HG02610 (cell line): ENCODE data around the gene LTB4R2.
A peak's percentile ranks its signal among the peaks of the same experiment; 100 is the strongest.
"Not testable (repeated sequence)": the region's sequence is repeated elsewhere in the genome, so short reads cannot be mapped to it uniquely, and the experiment has no call there.

Experiments used
- ATAC-seq: cut with Tn5 transposase; IDR thresholded peaks from one replicate; pipeline ENCODE4 v1.9.1; 2021; ENCODE audit warnings: mild to moderate bottlenecking, moderate library complexity; ENCODE audit not compliant: unreplicated experiment

The LTB4R2 gene

GRCh38 chr14:24338843-24339242 is 28.9 kb downstream of the LTB4R2 start:
- ATAC-seq, result no peak

- peak; percentile 87 for ATAC-seq
Measured at GRCh38 chr14:24339284-24340151, 29.6 kb downstream of the LTB4R2 start, which contains the start of gene RIPK3. Gene RIPK3, minus strand, starts transcription at chr14:24339991. Its CDS starts 165 bp downstream, at chr14:24339826.

- no peak for ATAC-seq
Measured at GRCh38 chr14:24340606-24341005, 30.7 kb downstream of the LTB4R2 start.

- no peak for ATAC-seq
Measured at GRCh38 chr14:24342889-24343288, 32.9 kb downstream of the LTB4R2 start.

- no peak for ATAC-seq
Measured at GRCh38 chr14:24343795-24344660, 34.1 kb downstream of the LTB4R2 start.

GRCh38 chr14:24347134-24347533 is 37.2 kb downstream of the LTB4R2 start:
- ATAC-seq, result no peak

- no peak for ATAC-seq
Measured at GRCh38 chr14:24348186-24348585, 38.2 kb downstream of the LTB4R2 start.

GRCh38 chr14:24349742-24350141 is 39.8 kb downstream of the LTB4R2 start:
- no peak for ATAC-seq

GRCh38 chr14:24351517-24351916 is 41.6 kb downstream of the LTB4R2 start:
- no peak for ATAC-seq

GRCh38 chr14:24353559-24354481 is 43.9 kb downstream of the LTB4R2 start:
- ATAC-seq, result no peak

GRCh38 chr14:24354482-24354825 is 44.5 kb downstream of the LTB4R2 start:
- ATAC-seq, result not testable (repeated sequence)

GRCh38 chr14:24355009-24355408 is 45.1 kb downstream of the LTB4R2 start:
- ATAC-seq, result no peak

- no peak for ATAC-seq
Measured at GRCh38 chr14:24356208-24356607, 46.3 kb downstream of the LTB4R2 start.

- no peak for ATAC-seq
Measured at GRCh38 chr14:24360281-24360680, 50.3 kb downstream of the LTB4R2 start.

- ATAC-seq, result no peak
Measured at GRCh38 chr14:24361326-24361725, 51.4 kb downstream of the LTB4R2 start.
